ENCODE data around the gene ZNF668.

ZNF668 gene

DNA sequence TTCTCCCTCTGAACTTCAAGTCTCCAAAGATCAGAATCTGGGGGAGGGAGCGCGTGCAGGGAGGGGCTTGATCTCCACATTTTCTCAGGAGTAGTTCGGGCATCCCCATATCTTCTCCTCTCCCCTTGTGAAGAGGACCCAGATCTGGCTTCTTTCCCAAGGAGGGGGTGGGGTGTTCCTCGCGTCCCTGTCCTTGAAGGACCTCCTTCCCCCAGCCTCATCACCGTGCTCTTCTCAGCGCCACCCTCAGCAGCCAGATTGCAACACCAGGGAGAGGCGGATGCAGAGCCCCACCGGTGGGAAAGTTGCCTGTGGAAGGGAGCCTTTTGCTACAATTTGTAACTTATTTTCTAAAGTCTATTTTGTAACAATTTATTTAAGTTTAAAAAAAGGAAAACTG lies 9.0 kb upstream of the ZNF668 start:
- Mint-ChIP-seq H3K4me1 (peaks cover 8% of the 10 kb centered on the region), H3K36me3 (ENCODE audit: low read depth) (peaks cover 26% of the 10 kb centered on the region), H3K4me3 (no peak overlapping the region), H3K27ac (no peak overlapping the region), H3K27me3 (ENCODE audit: low read depth, poor library complexity) (peaks cover 3% of the 10 kb centered on the region), H3K9me3 (no peaks in the 10 kb centered on the region)
- DNase-seq = no peak
- TF ChIP-seq, protein P1, sequence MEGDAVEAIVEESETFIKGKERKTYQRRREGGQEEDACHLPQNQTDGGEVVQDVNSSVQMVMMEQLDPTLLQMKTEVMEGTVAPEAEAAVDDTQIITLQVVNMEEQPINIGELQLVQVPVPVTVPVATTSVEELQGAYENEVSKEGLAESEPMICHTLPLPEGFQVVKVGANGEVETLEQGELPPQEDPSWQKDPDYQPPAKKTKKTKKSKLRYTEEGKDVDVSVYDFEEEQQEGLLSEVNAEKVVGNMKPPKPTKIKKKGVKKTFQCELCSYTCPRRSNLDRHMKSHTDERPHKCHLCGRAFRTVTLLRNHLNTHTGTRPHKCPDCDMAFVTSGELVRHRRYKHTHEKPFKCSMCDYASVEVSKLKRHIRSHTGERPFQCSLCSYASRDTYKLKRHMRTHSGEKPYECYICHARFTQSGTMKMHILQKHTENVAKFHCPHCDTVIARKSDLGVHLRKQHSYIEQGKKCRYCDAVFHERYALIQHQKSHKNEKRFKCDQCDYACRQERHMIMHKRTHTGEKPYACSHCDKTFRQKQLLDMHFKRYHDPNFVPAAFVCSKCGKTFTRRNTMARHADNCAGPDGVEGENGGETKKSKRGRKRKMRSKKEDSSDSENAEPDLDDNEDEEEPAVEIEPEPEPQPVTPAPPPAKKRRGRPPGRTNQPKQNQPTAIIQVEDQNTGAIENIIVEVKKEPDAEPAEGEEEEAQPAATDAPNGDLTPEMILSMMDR (IDR thresholded peaks at IDR 0.05) = no peak

DNA sequence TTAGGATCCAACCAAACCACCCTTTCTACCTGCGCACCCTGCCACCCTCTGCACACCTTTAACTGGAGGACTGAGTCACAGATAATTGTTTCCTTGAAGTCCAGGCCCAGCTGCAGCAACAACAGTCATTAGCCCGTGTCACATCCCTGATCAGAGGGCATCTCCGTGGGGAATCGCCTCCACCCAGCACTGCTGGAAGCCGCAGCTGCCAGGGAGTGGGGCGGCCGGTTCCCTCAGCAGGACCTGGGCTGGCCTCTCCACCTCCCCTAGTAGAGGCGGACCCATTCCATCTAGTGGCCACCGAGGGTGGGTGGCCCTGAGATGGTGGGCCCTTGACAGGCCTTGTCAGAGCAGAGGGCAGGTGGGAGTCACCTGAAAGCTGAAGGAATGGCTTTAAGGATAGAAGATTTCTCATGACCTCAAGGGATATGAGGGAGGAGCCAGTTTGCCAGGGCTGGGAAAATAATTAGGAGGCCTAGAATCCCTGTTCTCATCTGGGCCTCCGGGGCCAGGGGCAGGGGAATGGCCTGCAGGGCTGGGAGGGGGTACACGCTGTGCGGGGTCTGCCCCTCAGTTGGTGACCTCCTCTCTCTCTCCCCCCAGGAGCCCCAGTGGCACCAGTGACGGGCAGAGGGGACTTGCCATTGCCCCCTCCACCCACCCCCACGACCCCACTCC lies 8.5 kb upstream of the ZNF668 start:
- no peak overlapping the region for H3K4me3 Mint-ChIP-seq
- H3K9me3 Mint-ChIP-seq = no peaks in the 10 kb centered on the region
- H3K27ac Mint-ChIP-seq = peak overlapping the region; percentile 91
- DNase-seq = no peak
- H3K27me3 Mint-ChIP-seq (ENCODE audit: low read depth, poor library complexity) = peaks cover 3% of the 10 kb centered on the region
- TF ChIP-seq, protein P1 (IDR thresholded peaks at IDR 0.05) = no peak
- H3K4me1 Mint-ChIP-seq = peaks cover 8% of the 10 kb centered on the region
- H3K36me3 Mint-ChIP-seq (ENCODE audit: low read depth) = peaks cover 32% of the 10 kb centered on the region

DNA sequence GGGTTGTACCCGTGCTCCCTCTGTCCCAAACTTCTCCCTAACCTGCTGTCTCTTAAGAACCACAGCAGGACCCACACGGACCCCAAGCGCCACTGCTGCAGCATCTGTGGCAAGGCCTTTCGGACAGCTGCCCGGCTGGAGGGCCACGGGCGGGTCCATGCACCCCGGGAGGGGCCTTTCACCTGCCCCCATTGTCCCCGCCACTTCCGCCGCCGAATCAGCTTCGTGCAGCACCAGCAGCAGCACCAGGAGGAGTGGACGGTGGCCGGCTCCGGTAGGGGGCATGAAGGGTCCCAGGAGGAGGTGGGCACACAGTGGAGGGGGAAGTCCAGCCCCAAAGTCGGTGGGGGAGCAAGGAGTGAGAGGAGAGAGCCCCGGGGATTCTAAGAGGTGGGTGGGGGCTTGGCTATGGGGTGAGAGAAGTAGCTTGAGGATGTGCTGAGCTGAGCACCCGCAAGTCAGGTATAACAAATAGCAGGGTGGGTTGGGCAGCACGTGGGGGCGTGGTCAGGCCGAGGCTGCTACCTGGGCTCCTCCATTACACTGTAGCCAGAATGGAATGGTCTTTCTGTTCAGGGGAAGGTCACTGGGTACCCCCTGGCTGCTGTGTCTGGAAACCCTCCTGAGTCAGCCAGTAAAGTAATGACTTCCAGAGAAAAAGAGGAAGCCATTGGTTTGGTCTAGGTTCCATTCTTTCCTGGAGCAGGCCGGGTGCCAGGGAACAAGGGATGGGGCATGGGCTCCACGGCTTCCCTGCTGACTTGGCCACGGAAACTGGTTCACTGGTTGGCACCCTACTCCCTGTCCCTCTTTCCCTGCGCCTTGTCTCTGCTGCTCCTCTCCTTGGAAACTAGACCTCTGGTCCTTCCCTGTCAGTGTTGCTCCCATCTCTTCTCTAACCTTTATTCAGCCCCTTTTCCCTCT lies 7.7 kb upstream of the ZNF668 start:
- Mint-ChIP-seq H3K27me3 (ENCODE audit: low read depth, poor library complexity) (peaks cover 3% of the 10 kb centered on the region), H3K4me1 (peaks cover 8% of the 10 kb centered on the region), H3K4me3 (no peak overlapping the region), H3K27ac (peak overlapping the region; percentile 88), H3K9me3 (no peaks in the 10 kb centered on the region), H3K36me3 (ENCODE audit: low read depth) (peaks cover 32% of the 10 kb centered on the region)
- TF ChIP-seq, protein P1 (IDR thresholded peaks at IDR 0.05) = no peak
- DNase-seq = no peak

DNA sequence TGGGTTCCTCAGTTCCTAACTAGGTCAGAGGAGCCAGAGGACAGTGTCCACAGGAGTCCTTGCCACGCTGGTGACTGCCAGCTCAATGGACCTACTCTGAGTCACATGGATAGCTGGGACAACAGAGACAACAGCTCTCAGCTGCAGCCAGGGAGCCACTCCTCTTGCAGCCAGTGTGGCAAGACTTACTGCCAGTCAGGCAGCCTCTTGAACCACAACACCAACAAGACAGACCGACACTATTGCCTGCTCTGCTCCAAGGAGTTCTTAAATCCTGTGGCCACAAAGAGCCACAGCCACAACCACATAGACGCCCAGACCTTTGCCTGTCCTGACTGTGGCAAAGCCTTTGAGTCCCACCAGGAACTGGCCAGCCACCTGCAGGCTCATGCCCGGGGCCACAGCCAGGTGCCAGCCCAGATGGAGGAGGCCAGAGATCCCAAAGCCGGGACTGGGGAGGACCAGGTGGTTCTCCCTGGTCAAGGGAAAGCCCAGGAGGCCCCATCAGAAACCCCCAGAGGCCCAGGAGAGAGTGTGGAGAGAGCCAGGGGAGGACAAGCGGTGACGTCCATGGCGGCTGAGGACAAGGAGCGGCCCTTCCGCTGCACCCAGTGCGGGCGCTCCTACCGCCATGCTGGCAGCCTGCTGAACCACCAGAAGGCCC lies 6.8 kb upstream of the ZNF668 start:
- Mint-ChIP-seq H3K9me3 (no peaks in the 10 kb centered on the region), H3K4me1 (peaks cover 8% of the 10 kb centered on the region), H3K27me3 (ENCODE audit: low read depth, poor library complexity) (peaks cover 3% of the 10 kb centered on the region), H3K27ac (peak overlapping the region; percentile 61), H3K36me3 (ENCODE audit: low read depth) (peaks cover 32% of the 10 kb centered on the region), H3K4me3 (no peak overlapping the region)
- TF ChIP-seq, protein P1 (IDR thresholded peaks at IDR 0.05) = no peak
- DNase-seq = no peak

DNA sequence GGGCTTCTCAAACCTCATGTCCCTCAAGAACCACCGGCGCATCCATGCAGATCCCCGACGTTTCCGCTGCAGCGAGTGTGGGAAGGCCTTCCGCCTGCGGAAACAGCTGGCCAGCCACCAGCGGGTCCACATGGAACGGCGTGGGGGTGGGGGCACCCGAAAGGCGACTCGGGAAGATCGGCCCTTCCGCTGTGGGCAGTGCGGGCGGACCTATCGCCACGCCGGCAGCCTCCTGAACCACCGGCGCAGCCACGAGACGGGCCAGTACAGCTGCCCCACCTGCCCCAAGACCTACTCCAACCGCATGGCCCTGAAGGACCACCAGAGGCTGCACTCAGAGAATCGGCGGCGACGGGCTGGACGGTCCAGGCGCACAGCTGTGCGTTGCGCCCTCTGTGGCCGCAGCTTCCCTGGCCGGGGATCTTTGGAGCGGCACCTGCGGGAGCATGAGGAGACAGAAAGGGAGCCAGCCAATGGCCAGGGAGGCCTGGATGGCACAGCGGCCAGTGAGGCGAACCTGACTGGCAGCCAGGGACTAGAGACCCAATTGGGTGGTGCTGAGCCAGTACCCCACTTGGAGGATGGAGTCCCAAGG lies 6.1 kb upstream of the ZNF668 start:
- no peak for DNase-seq
- Mint-ChIP-seq H3K4me1 (peaks cover 9% of the 10 kb centered on the region), H3K36me3 (ENCODE audit: low read depth) (peaks cover 28% of the 10 kb centered on the region), H3K4me3 (no peak overlapping the region), H3K27me3 (ENCODE audit: low read depth, poor library complexity) (no peaks in the 10 kb centered on the region), H3K27ac (no peak overlapping the region), H3K9me3 (no peaks in the 10 kb centered on the region)
- TF ChIP-seq, protein P1 (IDR thresholded peaks at IDR 0.05) = no peak

All from nephron progenitor cell (in vitro differentiated cells).